OCI-LY1 (cell line): ENCODE data around the gene D2HGDH.

Experiments used
- H2AFZ ChIP-seq: fragments of 200-600 bp; sonication (generic), shearing (Covaris generic); 2 replicates; pipeline ENCODE4 v1.6.0; 2014; ENCODE audit warnings: antibody characterized with exemption, mild to moderate bottlenecking, low read length
- H3F3A ChIP-seq: fragments of 200-600 bp; sonication (generic), shearing (Covaris generic); 2 replicates; pipeline ENCODE4 v1.6.0; 2014; ENCODE audit warnings: mild to moderate bottlenecking, antibody characterized with exemption, low read length, moderate library complexity; ENCODE audit not compliant: insufficient read depth
- H3K27ac ChIP-seq: fragments of 200-600 bp; sonication (generic); 2 replicates; pipeline ENCODE4 v1.5.1; 2014; ENCODE audit warnings: low read length, mixed run types, mild to moderate bottlenecking, low read depth; ENCODE audit not compliant: poor library complexity, severe bottlenecking
- H3K27me3 ChIP-seq: fragments of 200-600 bp; sonication (generic); 2 replicates; pipeline ENCODE4 v1.6.0; 2014; ENCODE audit warnings: antibody characterized with exemption, mild to moderate bottlenecking, low read length, moderate library complexity; ENCODE audit not compliant: insufficient read depth
- H3K36me3 ChIP-seq: fragments of 200-600 bp; sonication (generic); 2 replicates; pipeline ENCODE4 v1.6.1; 2014; ENCODE audit warnings: mild to moderate bottlenecking, antibody characterized with exemption, low read length, moderate library complexity, mixed read lengths; ENCODE audit not compliant: insufficient read depth
- H3K4me1 ChIP-seq: fragments of 200-600 bp; sonication (generic); 2 replicates; pipeline ENCODE4 v1.5.1; 2014; ENCODE audit warnings: mild to moderate bottlenecking, low read length, moderate library complexity; ENCODE audit not compliant: insufficient read depth, severe bottlenecking
- H3K4me2 ChIP-seq: fragments of 200-600 bp; sonication (generic), shearing (Covaris generic); 2 replicates; pipeline ENCODE4 v1.6.1; 2014; ENCODE audit warnings: low read length
- H3K4me3 ChIP-seq: fragments of 200-600 bp; sonication (generic); 2 replicates; pipeline ENCODE4 v1.5.1; 2014; ENCODE audit warnings: low read length, low read depth, mild to moderate bottlenecking, mixed read lengths; ENCODE audit not compliant: poor library complexity, severe bottlenecking
- H3K79me2 ChIP-seq: fragments of 200-600 bp; shearing (Covaris generic); 2 replicates; pipeline ENCODE4 v1.6.1; 2016; ENCODE audit warnings: mixed run types, low read length, mixed read lengths; ENCODE audit not compliant: insufficient read depth
- H3K9ac ChIP-seq: fragments of 200-600 bp; sonication (generic), shearing (Covaris generic); 2 replicates; pipeline ENCODE4 v1.6.1; 2014; ENCODE audit warnings: mild to moderate bottlenecking, low read length, mixed read lengths
- H3K9me2 ChIP-seq: fragments of 200-600 bp; sonication (generic), shearing (Covaris generic); 2 replicates; pipeline ENCODE4 v1.6.1; 2014; ENCODE audit warnings: low read depth, mild to moderate bottlenecking, low read length, mixed read lengths
- H3K9me3 ChIP-seq: fragments of 200-600 bp; shearing (Covaris generic); 2 replicates; pipeline ENCODE4 v1.6.1; 2014; ENCODE audit warnings: low read length, mixed read lengths
- H4K20me1 ChIP-seq: fragments of 200-600 bp; sonication (generic), shearing (Covaris generic); 2 replicates; pipeline ENCODE4 v1.6.0; 2016; ENCODE audit warnings: mild to moderate bottlenecking, low read length; ENCODE audit not compliant: insufficient read depth
- EZH2 ChIP-seq: fragments of 200-600 bp; sonication (generic), shearing (Covaris generic); IDR thresholded peaks from 2 replicates; pipeline ENCODE4 v1.8.0; 2017; ENCODE audit warnings: borderline replicate concordance, mixed run types, mild to moderate bottlenecking, antibody characterized with exemption, low read length, moderate library complexity, mixed read lengths
- TF ChIP-seq, protein P1 (sequence below): fragments of 200-600 bp; sonication (generic), shearing (Covaris generic); IDR thresholded peaks from 2 replicates; pipeline ENCODE4 v1.5.1; 2017; ENCODE audit warnings: mild to moderate bottlenecking, antibody characterized with exemption, low read length, moderate library complexity, mixed read lengths

Gene D2HGDH

DNA sequence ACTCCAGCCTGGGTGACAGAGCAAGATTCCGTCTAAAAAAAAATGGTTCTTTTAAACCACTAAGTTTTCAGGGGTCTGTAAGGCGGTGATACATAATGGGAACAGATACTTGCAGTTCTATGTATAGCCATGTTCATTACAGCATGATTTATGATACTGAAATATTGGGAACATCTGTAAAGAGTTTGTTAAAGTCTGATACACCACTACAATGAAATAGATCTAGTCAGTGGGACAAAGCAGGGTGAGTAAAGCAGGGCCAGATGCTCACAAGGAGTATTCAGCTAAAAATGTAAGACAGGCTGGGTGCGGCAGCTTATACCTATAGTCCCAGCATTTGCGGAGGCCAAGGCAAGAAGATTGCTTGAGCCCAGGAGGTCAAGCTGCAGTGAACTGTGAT lies 38.8 kb upstream of the D2HGDH start:
- no peaks in the 10 kb centered on the region for H3K9me3 ChIP-seq
- H3K4me2 ChIP-seq, result no peak overlapping the region
- H4K20me1 ChIP-seq, result no peaks in the 10 kb centered on the region
- H3K27me3 ChIP-seq, result no peaks in the 10 kb centered on the region
- peaks cover 5% of the 10 kb centered on the region for H3K4me1 ChIP-seq
- H3K9me2 ChIP-seq, result no peaks in the 10 kb centered on the region
- no peak overlapping the region for H3K4me3 ChIP-seq
- H3K9ac ChIP-seq, result no peak overlapping the region
- H3K36me3 ChIP-seq, result peaks cover 43% of the 10 kb centered on the region
- H3F3A ChIP-seq, result no peaks in the 10 kb centered on the region
- H2AFZ ChIP-seq, result no peak overlapping the region
- H3K79me2 ChIP-seq, result no peaks in the 10 kb centered on the region
- H3K27ac ChIP-seq, result no peak overlapping the region
- TF ChIP-seq, protein P1, sequence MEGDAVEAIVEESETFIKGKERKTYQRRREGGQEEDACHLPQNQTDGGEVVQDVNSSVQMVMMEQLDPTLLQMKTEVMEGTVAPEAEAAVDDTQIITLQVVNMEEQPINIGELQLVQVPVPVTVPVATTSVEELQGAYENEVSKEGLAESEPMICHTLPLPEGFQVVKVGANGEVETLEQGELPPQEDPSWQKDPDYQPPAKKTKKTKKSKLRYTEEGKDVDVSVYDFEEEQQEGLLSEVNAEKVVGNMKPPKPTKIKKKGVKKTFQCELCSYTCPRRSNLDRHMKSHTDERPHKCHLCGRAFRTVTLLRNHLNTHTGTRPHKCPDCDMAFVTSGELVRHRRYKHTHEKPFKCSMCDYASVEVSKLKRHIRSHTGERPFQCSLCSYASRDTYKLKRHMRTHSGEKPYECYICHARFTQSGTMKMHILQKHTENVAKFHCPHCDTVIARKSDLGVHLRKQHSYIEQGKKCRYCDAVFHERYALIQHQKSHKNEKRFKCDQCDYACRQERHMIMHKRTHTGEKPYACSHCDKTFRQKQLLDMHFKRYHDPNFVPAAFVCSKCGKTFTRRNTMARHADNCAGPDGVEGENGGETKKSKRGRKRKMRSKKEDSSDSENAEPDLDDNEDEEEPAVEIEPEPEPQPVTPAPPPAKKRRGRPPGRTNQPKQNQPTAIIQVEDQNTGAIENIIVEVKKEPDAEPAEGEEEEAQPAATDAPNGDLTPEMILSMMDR, result no peak
- TF ChIP-seq EZH2, result no peak

DNA sequence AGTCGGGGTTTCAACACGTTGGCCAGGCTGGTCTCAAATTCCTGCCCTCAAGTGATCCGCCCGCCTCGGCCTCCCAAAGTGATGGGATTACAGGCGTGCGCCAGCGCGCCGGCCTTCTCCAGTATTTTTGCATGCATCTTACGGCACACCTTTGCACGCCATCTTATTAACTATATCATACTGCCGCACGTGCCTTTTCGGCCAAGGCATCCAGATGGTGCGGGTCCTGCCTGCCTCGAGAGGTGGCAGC lies 33.4 kb upstream of the D2HGDH start:
- Histone ChIP-seq H3K79me2 (peaks cover 7% of the 10 kb centered on the region; the same call in 1 of the 2 replicates), H3K27ac (peak overlapping the region; percentile 77), H3F3A (no peaks in the 10 kb centered on the region), H4K20me1 (no peaks in the 10 kb centered on the region), H2AFZ (no peak overlapping the region), H3K9me3 (peaks cover 5% of the 10 kb centered on the region), H3K9ac (peak overlapping the region; percentile 93), H3K27me3 (no peaks in the 10 kb centered on the region), H3K36me3 (peaks cover 17% of the 10 kb centered on the region), H3K4me1 (peaks cover 19% of the 10 kb centered on the region), H3K4me3 (peak overlapping the region; percentile 77), H3K4me2 (peak overlapping the region; percentile 76), H3K9me2 (no peaks in the 10 kb centered on the region)
- TF ChIP-seq, protein P1, result peak; percentile 49
- no peak for TF ChIP-seq EZH2

- Histone ChIP-seq H3K4me1 (peaks cover 19% of the 10 kb centered on the region), H3K27ac (peak within 1 kb of the TSS; percentile 77)
Observed at GRCh38 chr2:241701399-241702154, 32.9 kb upstream of the D2HGDH start, which contains the start of gene ING5. ING5 (plus strand) TSS chr2:241702039; CDS start chr2:241702066, 27 bp downstream.

More at GRCh38 chr2:241701399-241702154, 32.9 kb upstream of the D2HGDH start, which contains the start of gene ING5:
- peak within 1 kb of the TSS; percentile 93 for H3K9ac ChIP-seq
- no peaks in the 10 kb centered on the region for H4K20me1 ChIP-seq
- H3K36me3 ChIP-seq, result peaks cover 22% of the 10 kb centered on the region
- H3K9me3 ChIP-seq, result peaks cover 6% of the 10 kb centered on the region
- no peak for TF ChIP-seq EZH2
- TF ChIP-seq, protein P1, result no peak
- no peaks in the 10 kb centered on the region for H3F3A ChIP-seq
- peak within 1 kb of the TSS; percentile 90 for H3K4me2 ChIP-seq
- H3K79me2 ChIP-seq, result peaks cover 7% of the 10 kb centered on the region; the same call in 1 of the 2 replicates
- peak within 1 kb of the TSS; percentile 77 for H3K4me3 ChIP-seq
- H3K27me3 ChIP-seq, result no peaks in the 10 kb centered on the region
- no peak within 1 kb of the TSS for H2AFZ ChIP-seq
- H3K9me2 ChIP-seq, result no peaks in the 10 kb centered on the region
